ENCODE results near the gene SRI. TPM values are rescaled to one million over a fixed set of nuclear protein-coding genes. Genes with fewer than 3 reads are reported as not detected.
A peak's percentile ranks its signal among the peaks of the same experiment; 100 is the strongest.

The SRI gene
- total RNA-seq, 2 experiments from 2014 or later = 44.3 to 45.7 TPM

- Histone ChIP-seq H3K9me3 (ENCODE audit: control insufficient read depth in 1 of 2, insufficient read depth in 1 of 2, low read length in 2 of 2) (no peaks in the 10 kb centered on the region), H3K4me3 (ENCODE audit: low read length) (no peak overlapping the region), H3K4me1 (ENCODE audit: insufficient read depth, low read length) (peaks cover 5% of the 10 kb centered on the region), H3K36me3 (ENCODE audit: insufficient read depth, low read length) (peaks cover 88% of the 10 kb centered on the region), H3K27me3 (ENCODE audit: control insufficient read depth in 1 of 2, insufficient read depth in 2 of 2, low read length in 2 of 2) (no peaks in the 10 kb centered on the region), H3K27ac (ENCODE audit: low read depth in 1 of 2, low read length in 2 of 2) (no peak overlapping the region)
- H3K4me1 Mint-ChIP-seq (ENCODE audit: low read depth) = peaks cover 21% of the 10 kb centered on the region
- no peak for TF ChIP-seq CTCF (IDR thresholded peaks at IDR 0.05)
- DNase-seq = no peak
- no peaks in the 10 kb centered on the region for H3K27me3 Mint-ChIP-seq
- CTCF ChIA-PET = no interaction called here
- intact Hi-C loops (cut with DNase I, micrococcal nuclease) = loop anchor here in 1 of 2 experiments (10.0 kb wide), 1 partner anchor 278 kb away; the partner anchor contains the start of gene ADAM22
- H3K36me3 Mint-ChIP-seq (ENCODE audit: low read depth) = peaks cover 83% of the 10 kb centered on the region
- POLR2A ChIA-PET = no interaction called here
- no peak for ATAC-seq (ENCODE audit: poor library complexity)
- H3K27ac Mint-ChIP-seq = peak overlapping the region; percentile 2
- H3K4me3 Mint-ChIP-seq = no peak overlapping the region
- no peaks in the 10 kb centered on the region for H3K9me3 Mint-ChIP-seq
These were observed 6.9 kb downstream of the SRI start for GRCh38 chr7:88212918-88213317.

GRCh38 chr7:88208521-88208920 lies 11.3 kb downstream of the SRI start:
- CTCF ChIA-PET = no interaction called here
- no peaks in the 10 kb centered on the region for H3K27me3 Mint-ChIP-seq
- ATAC-seq (ENCODE audit: poor library complexity) = no peak
- Histone ChIP-seq H3K27me3 (ENCODE audit: control insufficient read depth in 1 of 2, insufficient read depth in 2 of 2, low read length in 2 of 2) (no peaks in the 10 kb centered on the region), H3K36me3 (ENCODE audit: insufficient read depth, low read length) (peaks cover 91% of the 10 kb centered on the region), H3K4me1 (ENCODE audit: insufficient read depth, low read length) (no peaks in the 10 kb centered on the region), H3K9me3 (ENCODE audit: control insufficient read depth in 1 of 2, insufficient read depth in 1 of 2, low read length in 2 of 2) (no peaks in the 10 kb centered on the region), H3K27ac (ENCODE audit: low read depth in 1 of 2, low read length in 2 of 2) (no peak overlapping the region), H3K4me3 (ENCODE audit: low read length) (no peak overlapping the region)
- H3K4me1 Mint-ChIP-seq (ENCODE audit: low read depth) = no peaks in the 10 kb centered on the region
- peaks cover 91% of the 10 kb centered on the region for H3K36me3 Mint-ChIP-seq (ENCODE audit: low read depth)
- intact Hi-C loops (cut with DNase I, micrococcal nuclease) = no loop called here
- H3K4me3 Mint-ChIP-seq = no peak overlapping the region
- no peak for DNase-seq
- no peak for TF ChIP-seq CTCF (IDR thresholded peaks at IDR 0.05)
- POLR2A ChIA-PET = no interaction called here
- H3K9me3 Mint-ChIP-seq = no peaks in the 10 kb centered on the region
- no peak overlapping the region for H3K27ac Mint-ChIP-seq

- H3K36me3 Mint-ChIP-seq (ENCODE audit: low read depth) = peaks cover 79% of the 10 kb centered on the region
- H3K27me3 ChIP-seq (ENCODE audit: control insufficient read depth in 1 of 2, insufficient read depth in 2 of 2, low read length in 2 of 2) = no peaks in the 10 kb centered on the region
- H3K4me3 Mint-ChIP-seq = no peak overlapping the region
- H3K27ac Mint-ChIP-seq = no peak overlapping the region
- H3K27ac ChIP-seq (ENCODE audit: low read depth in 1 of 2, low read length in 2 of 2) = no peak overlapping the region
- no peaks in the 10 kb centered on the region for H3K27me3 Mint-ChIP-seq
- H3K9me3 ChIP-seq (ENCODE audit: control insufficient read depth in 1 of 2, insufficient read depth in 1 of 2, low read length in 2 of 2) = no peaks in the 10 kb centered on the region
- DNase-seq (no peak), ATAC-seq (ENCODE audit: poor library complexity) (no peak)
- TF ChIP-seq CTCF (IDR thresholded peaks at IDR 0.05) = no peak
- no peaks in the 10 kb centered on the region for H3K9me3 Mint-ChIP-seq
- peaks cover 75% of the 10 kb centered on the region for H3K36me3 ChIP-seq (ENCODE audit: insufficient read depth, low read length)
- intact Hi-C loops (cut with DNase I, micrococcal nuclease) = no loop called here
- ChIA-PET CTCF (interaction anchor here (1.5 kb wide), 1 partner anchor 14 kb away, joined by 5 read pairs; the partner anchor contains the start of gene SRI), POLR2A (no interaction called here)
- no peaks in the 10 kb centered on the region for H3K4me1 ChIP-seq (ENCODE audit: insufficient read depth, low read length)
- no peak overlapping the region for H3K4me3 ChIP-seq (ENCODE audit: low read length)
- H3K4me1 Mint-ChIP-seq (ENCODE audit: low read depth) = no peaks in the 10 kb centered on the region
These were observed 13.6 kb downstream of the SRI start for GRCh38 chr7:88206254-88206653.
